ENCODE measurements around the gene ZNF483. TPM values are rescaled to one million over a fixed set of nuclear protein-coding genes. Genes with fewer than 3 reads are reported as not detected.
"Not testable (repeated sequence)": the region's sequence is repeated elsewhere in the genome, so short reads cannot be mapped to it uniquely, and the experiment has no call there.

The ZNF483 gene
- total and polyA plus RNA-seq, 9 donors: 3.2 to 55.5 (median 32.0) TPM

DNA sequence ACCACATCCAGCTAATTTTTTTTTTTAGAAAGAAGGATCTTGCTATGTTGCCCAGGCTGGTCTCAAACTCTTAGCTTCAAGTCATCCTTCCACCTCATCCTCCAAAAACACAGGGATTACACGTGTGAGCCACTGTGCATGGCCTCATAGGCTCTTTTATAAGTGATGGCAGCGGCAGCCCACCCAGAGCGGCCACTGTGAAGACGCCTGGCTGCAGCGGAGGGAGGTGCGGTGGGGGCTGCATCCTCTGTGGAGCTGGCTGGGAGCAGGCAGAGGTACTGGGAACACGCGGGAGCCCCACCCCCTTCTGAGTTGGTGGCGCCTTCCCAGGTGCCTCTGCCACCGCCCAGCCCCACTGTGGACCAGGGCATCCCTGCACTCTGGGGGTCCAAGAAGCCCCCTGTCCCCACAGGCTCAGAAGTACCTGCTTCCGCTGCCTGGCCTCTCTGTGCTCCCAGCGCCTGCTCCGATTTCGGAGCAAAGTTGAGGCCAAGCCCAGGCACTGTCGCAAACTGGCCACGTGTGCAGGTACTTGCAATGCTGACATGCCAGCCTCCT, 23.9 kb upstream of the ZNF483 start:
- no peak overlapping the region for H3K4me3 ChIP-seq
- no peaks in the 10 kb centered on the region for H3K27me3 ChIP-seq
- no peaks in the 10 kb centered on the region for H3K36me3 ChIP-seq
- WGBS, 3 donors: 92 to 93% (median 92%) methylated on average over 16 of the region's 16 CpGs
- no peak for TF ChIP-seq EP300 (IDR thresholded peaks at IDR 0.05)
- TF ChIP-seq POLR2A (IDR thresholded peaks at IDR 0.05): no peak
- TF ChIP-seq, protein P1, sequence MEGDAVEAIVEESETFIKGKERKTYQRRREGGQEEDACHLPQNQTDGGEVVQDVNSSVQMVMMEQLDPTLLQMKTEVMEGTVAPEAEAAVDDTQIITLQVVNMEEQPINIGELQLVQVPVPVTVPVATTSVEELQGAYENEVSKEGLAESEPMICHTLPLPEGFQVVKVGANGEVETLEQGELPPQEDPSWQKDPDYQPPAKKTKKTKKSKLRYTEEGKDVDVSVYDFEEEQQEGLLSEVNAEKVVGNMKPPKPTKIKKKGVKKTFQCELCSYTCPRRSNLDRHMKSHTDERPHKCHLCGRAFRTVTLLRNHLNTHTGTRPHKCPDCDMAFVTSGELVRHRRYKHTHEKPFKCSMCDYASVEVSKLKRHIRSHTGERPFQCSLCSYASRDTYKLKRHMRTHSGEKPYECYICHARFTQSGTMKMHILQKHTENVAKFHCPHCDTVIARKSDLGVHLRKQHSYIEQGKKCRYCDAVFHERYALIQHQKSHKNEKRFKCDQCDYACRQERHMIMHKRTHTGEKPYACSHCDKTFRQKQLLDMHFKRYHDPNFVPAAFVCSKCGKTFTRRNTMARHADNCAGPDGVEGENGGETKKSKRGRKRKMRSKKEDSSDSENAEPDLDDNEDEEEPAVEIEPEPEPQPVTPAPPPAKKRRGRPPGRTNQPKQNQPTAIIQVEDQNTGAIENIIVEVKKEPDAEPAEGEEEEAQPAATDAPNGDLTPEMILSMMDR (IDR thresholded peaks at IDR 0.05): no peak
- no peak for DNase-seq
- H3K27ac ChIP-seq: no peak overlapping the region
- no peaks in the 10 kb centered on the region for H3K4me1 ChIP-seq (ENCODE audit: insufficient read depth)
- intact Hi-C loops (cut with DNase I): no loop called here
- no peaks in the 10 kb centered on the region for H3K9me3 ChIP-seq

DNA sequence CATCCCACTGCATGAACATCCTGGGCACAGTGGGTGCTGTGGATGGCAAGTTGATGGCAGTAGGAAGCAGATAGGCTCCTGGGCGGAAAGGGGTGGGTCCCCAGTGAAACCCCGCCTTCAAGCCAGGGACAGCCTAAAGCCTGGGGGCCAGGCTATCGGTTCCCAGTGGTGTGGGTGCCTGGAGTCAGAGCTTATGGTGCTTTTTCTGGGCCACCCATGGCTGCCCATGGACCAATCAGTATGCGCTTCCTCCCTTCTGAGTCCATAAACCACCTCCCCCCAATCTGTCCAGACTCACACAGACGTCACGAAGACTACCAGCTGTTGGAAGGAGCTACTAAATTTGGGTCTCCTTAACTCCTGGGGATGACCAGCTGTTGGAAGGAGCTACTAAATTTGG, 23.3 kb upstream of the ZNF483 start:
- no peaks in the 10 kb centered on the region for H3K36me3 ChIP-seq
- no peaks in the 10 kb centered on the region for H3K27me3 ChIP-seq
- TF ChIP-seq EP300 (IDR thresholded peaks at IDR 0.05) (no peak), POLR2A (IDR thresholded peaks at IDR 0.05) (no peak)
- TF ChIP-seq, protein P1 (IDR thresholded peaks at IDR 0.05): no peak
- DNase-seq: no peak
- no peak overlapping the region for H3K27ac ChIP-seq
- no peaks in the 10 kb centered on the region for H3K9me3 ChIP-seq
- no peak overlapping the region for H3K4me3 ChIP-seq
- intact Hi-C loops (cut with DNase I): no loop called here
- no peaks in the 10 kb centered on the region for H3K4me1 ChIP-seq (ENCODE audit: insufficient read depth)
- WGBS, 3 donors: 63 to 71% (median 71%) methylated on average over 6 of the region's 6 CpGs

- 80 to 86% (median 81%) methylated on average over 3 of the region's 3 CpGs for WGBS, 3 donors
- H3K27ac ChIP-seq: no peak overlapping the region
- H3K9me3 ChIP-seq: no peaks in the 10 kb centered on the region
- no peaks in the 10 kb centered on the region for H3K27me3 ChIP-seq
- intact Hi-C loops (cut with DNase I): no loop called here
- no peaks in the 10 kb centered on the region for H3K36me3 ChIP-seq
- H3K4me1 ChIP-seq (ENCODE audit: insufficient read depth): no peaks in the 10 kb centered on the region
- no peak for TF ChIP-seq EP300 (IDR thresholded peaks at IDR 0.05)
- TF ChIP-seq, protein P1 (IDR thresholded peaks at IDR 0.05): no peak
- no peak for TF ChIP-seq POLR2A (IDR thresholded peaks at IDR 0.05)
- no peak for DNase-seq
- no peak overlapping the region for H3K4me3 ChIP-seq
These were observed 22.5 kb upstream of the ZNF483 start for GRCh38 chr9:111502506-111502905.

GRCh38 chr9:111511581-111511980, 13.4 kb upstream of the ZNF483 start:
- H3K4me3 ChIP-seq; H3K4me1 ChIP-seq (ENCODE audit: insufficient read depth); H3K27ac ChIP-seq; intact Hi-C loops (cut with DNase I); H3K9me3 ChIP-seq; H3K27me3 ChIP-seq; DNase-seq; H3K36me3 ChIP-seq: not testable (repeated sequence)
- WGBS, 3 donors: 80 to 88% (median 80%) methylated on average over 6 of the region's 6 CpGs

DNA sequence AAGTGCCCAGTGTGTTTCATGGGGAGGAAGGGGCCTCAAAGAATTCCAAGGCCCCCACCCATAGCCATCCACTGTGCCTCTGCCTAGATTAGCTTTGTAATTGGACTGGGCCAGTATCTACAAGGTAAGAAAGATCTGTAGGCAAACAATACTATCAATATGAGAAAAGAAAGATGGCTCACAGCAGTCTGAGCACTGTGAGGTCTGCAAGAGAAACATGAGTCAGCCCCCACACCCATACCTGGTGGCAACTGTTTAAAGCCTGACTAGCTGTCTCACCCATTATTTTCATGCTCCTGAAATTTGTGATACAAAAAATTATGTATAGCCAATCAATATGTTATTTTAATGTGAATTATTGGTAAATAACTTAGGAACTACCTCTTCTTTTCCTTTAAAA, 10.0 kb upstream of the ZNF483 start:
- Histone ChIP-seq H3K36me3 (no peaks in the 10 kb centered on the region), H3K27me3 (no peaks in the 10 kb centered on the region), H3K27ac (no peak overlapping the region), H3K9me3 (no peaks in the 10 kb centered on the region), H3K4me3 (no peak overlapping the region), H3K4me1 (ENCODE audit: insufficient read depth) (no peaks in the 10 kb centered on the region)
- TF ChIP-seq POLR2A (IDR thresholded peaks at IDR 0.05) (no peak), EP300 (IDR thresholded peaks at IDR 0.05) (no peak)
- TF ChIP-seq, protein P1 (IDR thresholded peaks at IDR 0.05): no peak
- no peak for DNase-seq
- intact Hi-C loops (cut with DNase I): no loop called here

Measured in ovary (tissue), 9 donors.